Common myeloid progenitor, CD34-positive (primary cell): ENCODE results near the gene CSF1R.

Experiments used
- CTCF ChIA-PET: fragments of 350-600 bp; sonication (Branson Sonifier 250); formaldehyde crosslinking; loops from one replicate; lab custom pipeline; 2021; ENCODE audit warnings: antibody characterized with exemption; lab: Charles Lee
- POLR2A ChIA-PET: fragments of 350-600 bp; sonication (Branson Sonifier 250); formaldehyde crosslinking; loops from one replicate; lab custom pipeline; 2021; ENCODE audit warnings: antibody characterized with exemption; lab: Charles Lee
- DNase-seq, 3 donors: peaks; one replicate each; pipeline versions ENCODE4 v3.0.0 to v3.0.0-alpha.2; 2013
- H3K27ac ChIP-seq, 2 experiments: 1 replicate in 1 of 2; 2 replicates in 1 of 2; pipeline ENCODE4 v1.7.0; 2013; ENCODE audit warnings: inconsistent platforms in 2 of 2, low read length in 2 of 2, mild to moderate bottlenecking in 2 of 2, low read depth in 1 of 2, moderate library complexity in 1 of 2; ENCODE audit not compliant: severe bottlenecking in 2 of 2, insufficient read depth in 1 of 2, poor library complexity in 1 of 2
- H3K27me3 ChIP-seq, 5 experiments: replicated peaks in 2 of 5; 1 replicate in 3 of 5; 2 replicates in 2 of 5; pipeline versions ENCODE4 v1.6.1 to v1.7.0; 2013; ENCODE audit warnings: low read length in 4 of 5, mild to moderate bottlenecking in 2 of 5, moderate library complexity in 2 of 5, inconsistent platforms in 1 of 5; ENCODE audit not compliant: insufficient read depth in 5 of 5, control insufficient read depth in 4 of 5
- H3K36me3 ChIP-seq, 4 experiments: 1 replicate in 2 of 4; 2 replicates in 2 of 4; pipeline versions ENCODE4 v1.6.1 to v1.7.0; 2013; ENCODE audit warnings: low read length in 3 of 4, control low read depth in 1 of 4, mild to moderate bottlenecking in 1 of 4; ENCODE audit not compliant: control insufficient read depth in 4 of 4, insufficient read depth in 4 of 4
- H3K4me1 ChIP-seq, 4 experiments: 1 replicate in 3 of 4; 2 replicates in 1 of 4; pipeline versions ENCODE4 v1.6.1 to v1.7.1; 2013; ENCODE audit warnings: low read length in 3 of 4, mild to moderate bottlenecking in 3 of 4, control low read depth in 1 of 4, inconsistent platforms in 1 of 4, moderate library complexity in 1 of 4; ENCODE audit not compliant: control insufficient read depth in 4 of 4, insufficient read depth in 4 of 4; ENCODE audit errors: control extremely low read depth in 1 of 4
- H3K4me3 ChIP-seq, 7 experiments: 1 replicate in 4 of 7; 2 replicates in 3 of 7; pipeline versions ENCODE4 v1.5.1 to v1.7.0; 2013; ENCODE audit warnings: mild to moderate bottlenecking in 7 of 7, low read length in 6 of 7, moderate library complexity in 6 of 7, inconsistent platforms in 2 of 7, low read depth in 2 of 7, control low read depth in 1 of 7; ENCODE audit not compliant: insufficient read depth in 4 of 7, control insufficient read depth in 1 of 7; ENCODE audit errors: extremely low read depth in 1 of 7
- H3K9me3 ChIP-seq, 5 experiments: 1 replicate in 4 of 5; 2 replicates in 1 of 5; pipeline versions ENCODE4 v1.6.1 to v1.7.1; 2013; ENCODE audit warnings: low read length in 4 of 5, mild to moderate bottlenecking in 2 of 5, inconsistent platforms in 1 of 5, low read depth in 1 of 5, moderate library complexity in 1 of 5; ENCODE audit not compliant: control insufficient read depth in 4 of 5, insufficient read depth in 2 of 5; ENCODE audit errors: control extremely low read depth in 1 of 5
- WGBS: methylation state at CpG from one replicate; pipeline ENCODE4 v1.1.5; 2013; ENCODE audit not compliant: insufficient coverage; 5-methylcytosine and 5-hydroxymethylcytosine counted together

Gene CSF1R

GRCh38 chr5:150045549-150045948 is 40.8 kb downstream of the CSF1R start:
- peaks cover 4 to 41% (median 15%) of the 10 kb centered on the region in 4 experiments for H3K4me1 ChIP-seq
- ChIA-PET CTCF (interaction anchor here (0.8 to 4.9 kb wide), 11 partner anchors 10 to 279 kb away, joined by 3 to 70 read pairs (median 4); no protein-coding TSS in a partner anchor), POLR2A (no interaction called here)
- no peaks in the 10 kb centered on the region for H3K27me3 ChIP-seq
- DNase-seq = peak in 1 of 3 donors; percentile 37
- H3K27ac ChIP-seq = no peak overlapping the region
- no peaks in the 10 kb centered on the region for H3K9me3 ChIP-seq
- 96% methylated on average over 6 of the region's 6 CpGs for WGBS
- no peak overlapping the region for H3K4me3 ChIP-seq
- H3K36me3 ChIP-seq = peaks cover 19 to 91% (median 72%) of the 10 kb centered on the region in 4 experiments

DNA sequence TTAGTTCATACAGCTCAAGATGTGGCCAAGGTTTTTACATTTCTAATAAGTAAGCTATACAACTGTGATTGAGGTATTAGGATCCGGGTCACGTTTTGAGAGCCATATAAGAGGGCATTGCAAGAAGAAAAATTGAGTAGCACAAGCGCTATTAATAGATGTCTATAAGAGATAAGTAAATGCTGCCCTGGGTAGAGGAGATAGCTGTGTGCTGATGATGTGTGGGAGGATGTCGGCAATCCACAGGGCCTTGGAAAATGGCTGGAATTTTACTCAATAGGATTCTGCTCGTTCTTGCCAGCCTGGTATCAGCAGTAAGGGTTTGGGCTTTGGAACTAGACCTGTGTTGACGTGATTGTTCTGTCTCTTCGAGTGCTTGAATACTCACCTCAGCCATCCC is 41.6 kb downstream of the CSF1R start:
- H3K27ac ChIP-seq = no peak overlapping the region
- no peaks in the 10 kb centered on the region for H3K27me3 ChIP-seq
- peak overlapping the region in 1 of 7 experiments; percentile 41 for H3K4me3 ChIP-seq
- peaks cover 4 to 33% (median 15%) of the 10 kb centered on the region in 4 experiments for H3K4me1 ChIP-seq
- no peak for DNase-seq
- 88% methylated on average over 6 of the region's 7 CpGs for WGBS
- H3K9me3 ChIP-seq = no peaks in the 10 kb centered on the region
- ChIA-PET POLR2A (interaction anchor here (1.0 to 1.6 kb wide), 2 partner anchors 37 to 45 kb away, joined by 3 read pairs; no protein-coding TSS in a partner anchor), CTCF (interaction anchor here (1.0 to 4.9 kb wide), 15 partner anchors 9 to 280 kb away, joined by 3 to 70 read pairs (median 3); no protein-coding TSS in a partner anchor)
- peaks cover 22 to 89% (median 70%) of the 10 kb centered on the region in 4 experiments for H3K36me3 ChIP-seq

GRCh38 chr5:150044329-150044681 is 42.0 kb downstream of the CSF1R start:
- Histone ChIP-seq H3K4me3 (peak overlapping the region in 2 of 7 experiments; percentile 2 to 41), H3K27me3 (no peaks in the 10 kb centered on the region), H3K4me1 (peaks cover 4 to 32% (median 15%) of the 10 kb centered on the region in 4 experiments), H3K27ac (no peak overlapping the region), H3K36me3 (peaks cover 22 to 88% (median 69%) of the 10 kb centered on the region in 4 experiments), H3K9me3 (no peaks in the 10 kb centered on the region)
- ChIA-PET POLR2A (interaction anchor here (1.0 to 1.6 kb wide), 2 partner anchors 38 to 46 kb away, joined by 3 read pairs; no protein-coding TSS in a partner anchor), CTCF (interaction anchor here (1.0 to 4.9 kb wide), 9 partner anchors 9 to 174 kb away, joined by 3 to 70 read pairs (median 3); no protein-coding TSS in a partner anchor)
- no peak for DNase-seq

DNA sequence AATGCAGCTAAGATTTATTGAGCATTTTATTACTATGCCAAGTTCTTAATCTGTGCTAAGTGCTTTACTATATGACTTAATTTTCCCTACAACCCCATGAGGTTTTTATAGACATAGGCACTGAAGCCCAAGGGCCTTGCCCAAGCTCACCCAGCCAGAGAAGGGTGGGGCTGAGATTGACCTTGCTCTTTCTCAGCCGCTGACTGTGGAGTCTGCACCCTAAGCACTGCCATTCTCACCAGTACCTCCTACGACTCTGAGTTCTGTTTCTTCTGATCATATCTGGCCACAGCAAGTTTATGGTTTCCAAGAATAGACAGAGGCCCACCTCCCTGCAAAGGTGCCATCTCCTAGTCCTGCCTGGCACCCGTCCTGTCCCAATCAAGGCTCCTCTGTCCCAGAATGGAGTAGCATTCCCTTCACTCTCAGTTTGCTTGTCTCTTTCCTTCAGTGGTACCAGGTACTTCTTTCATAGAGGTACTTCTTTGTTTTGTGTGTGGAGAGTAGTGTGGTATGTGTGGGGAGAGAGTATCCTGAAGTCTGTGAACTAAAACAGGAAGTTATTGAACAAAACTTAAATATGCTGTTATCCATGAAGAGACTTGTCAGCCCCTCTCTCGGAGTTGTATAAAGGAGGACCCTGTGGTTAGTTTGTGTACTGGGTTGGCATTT is 42.6 kb downstream of the CSF1R start:
- peaks cover 4 to 32% (median 15%) of the 10 kb centered on the region in 4 experiments for H3K4me1 ChIP-seq
- H3K27me3 ChIP-seq = no peaks in the 10 kb centered on the region
- H3K9me3 ChIP-seq = no peaks in the 10 kb centered on the region
- no peak overlapping the region for H3K27ac ChIP-seq
- 30% methylated on average over 4 of the region's 4 CpGs for WGBS
- ChIA-PET CTCF (interaction anchor here (0.7 to 4.9 kb wide), 13 partner anchors 9 to 217 kb away, joined by 3 to 70 read pairs (median 3); no protein-coding TSS in a partner anchor), POLR2A (interaction anchor here (1.0 to 1.6 kb wide), 2 partner anchors 38 to 46 kb away, joined by 3 read pairs; no protein-coding TSS in a partner anchor)
- peak in 2 of 3 donors; percentile 76 to 79 for DNase-seq
- peaks cover 19 to 87% (median 67%) of the 10 kb centered on the region in 4 experiments for H3K36me3 ChIP-seq
- peak overlapping the region in 3 of 7 experiments; percentile 2 to 41 (median 10) for H3K4me3 ChIP-seq

DNA sequence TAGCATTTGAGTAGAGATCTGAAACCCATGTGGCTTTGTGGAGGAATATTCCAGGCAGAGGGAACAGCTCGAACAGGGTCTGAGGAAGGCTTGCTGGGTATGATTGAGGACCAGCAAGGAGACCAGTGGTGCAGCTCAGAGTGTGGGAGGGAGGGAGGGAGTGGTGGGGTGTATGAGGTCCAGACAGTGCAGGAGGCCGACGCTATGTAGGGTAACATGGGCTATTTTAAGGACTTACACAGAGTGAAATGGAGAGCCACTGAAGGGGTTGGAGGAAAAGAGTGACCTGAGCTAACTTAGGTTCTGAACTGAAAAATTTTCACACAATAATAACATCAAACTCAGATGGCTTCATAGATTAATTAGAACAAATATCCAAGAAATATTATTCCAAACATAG is 43.9 kb downstream of the CSF1R start:
- H3K27ac ChIP-seq = no peak overlapping the region
- CTCF ChIA-PET = interaction anchor here (0.9 to 4.9 kb wide), 8 partner anchors 15 to 216 kb away, joined by 3 to 70 read pairs (median 5); no protein-coding TSS in a partner anchor

GRCh38 chr5:150038547-150038946 is 47.8 kb downstream of the CSF1R start:
- Histone ChIP-seq H3K36me3 (peaks cover 23 to 96% (median 78%) of the 10 kb centered on the region in 4 experiments), H3K27ac (no peak overlapping the region), H3K9me3 (no peaks in the 10 kb centered on the region), H3K4me3 (no peak overlapping the region), H3K4me1 (peaks cover 4 to 15% (median 5%) of the 10 kb centered on the region in 4 experiments), H3K27me3 (no peaks in the 10 kb centered on the region)
- DNase-seq = no peak
- CTCF ChIA-PET = interaction anchor here (1.0 to 1.5 kb wide), 5 partner anchors 10 to 88 kb away, joined by 3 to 5 read pairs (median 3); no protein-coding TSS in a partner anchor
- POLR2A ChIA-PET = no interaction called here
- WGBS = no CpG with 5 or more reads among the region's 2 CpGs

More for the DNA sequence above, 43.9 kb downstream of the CSF1R start:
- 100% methylated on average over 1 of the region's 3 CpGs for WGBS
- Histone ChIP-seq H3K27me3 (no peaks in the 10 kb centered on the region), H3K9me3 (no peaks in the 10 kb centered on the region), H3K4me1 (peaks cover 4 to 32% (median 15%) of the 10 kb centered on the region in 4 experiments), H3K36me3 (peaks cover 17 to 87% (median 65%) of the 10 kb centered on the region in 4 experiments), H3K4me3 (no peak overlapping the region)
- no peak for DNase-seq
- POLR2A ChIA-PET = no interaction called here
